DND-41 (cell line): ENCODE results near the gene TMED1.

ENCODE experiments used
- ATAC-seq: fragments of 200-7000 bp; cut with Tn5 transposase; 3 replicates; pipeline ENCODE4 v1.9.1; 2021; ENCODE audit warnings: low read depth; ENCODE audit not compliant: insufficient read depth
- DNase-seq: peaks from one replicate; pipeline ENCODE4 v3.0.0-alpha.2; 2020
- H2AFZ ChIP-seq: 2 replicates; pipeline ENCODE4 v1.6.0; 2012; ENCODE audit warnings: low read depth, low read length
- H3K27ac ChIP-seq: 2 replicates; pipeline ENCODE4 v1.5.1; 2012; ENCODE audit warnings: low read length, inconsistent platforms
- H3K27me3 ChIP-seq: fragments of 200-600 bp; sonication (generic); 2 replicates; pipeline ENCODE4 v1.6.0; 2012; ENCODE audit warnings: low read length, mild to moderate bottlenecking, inconsistent platforms; ENCODE audit not compliant: insufficient read depth, poor library complexity
- H3K36me3 ChIP-seq: 2 replicates; pipeline ENCODE4 v1.5.1; 2012; ENCODE audit warnings: low read length, inconsistent platforms; ENCODE audit not compliant: insufficient read depth
- H3K4me1 ChIP-seq: 2 replicates; pipeline ENCODE4 v1.5.1; 2012; ENCODE audit warnings: mild to moderate bottlenecking, low read length; ENCODE audit not compliant: insufficient read depth
- H3K4me2 ChIP-seq: 2 replicates; pipeline ENCODE4 v1.6.0; 2012; ENCODE audit warnings: mild to moderate bottlenecking, moderate library complexity, low read length, inconsistent platforms; ENCODE audit not compliant: insufficient read depth
- H3K4me3 ChIP-seq, 2 experiments: fragments of 200-600 bp in 1 of 2; shearing (Covaris generic) in 1 of 2; 2 replicates each; pipeline ENCODE4 v1.5.1; 2012 to 2016; ENCODE audit warnings: inconsistent platforms in 2 of 2, low read length in 2 of 2, mild to moderate bottlenecking in 2 of 2, low read depth in 1 of 2, moderate library complexity in 1 of 2
- H3K79me2 ChIP-seq: 2 replicates; pipeline ENCODE4 v1.6.0; 2012; ENCODE audit warnings: low read length, inconsistent platforms; ENCODE audit not compliant: insufficient read depth
- H3K9ac ChIP-seq: 2 replicates; pipeline ENCODE4 v1.6.0; 2012; ENCODE audit warnings: low read depth, mild to moderate bottlenecking, inconsistent platforms, low read length, moderate library complexity
- H3K9me3 ChIP-seq: 2 replicates; pipeline ENCODE4 v1.5.1; 2012; ENCODE audit warnings: low read length, moderate library complexity, mild to moderate bottlenecking, inconsistent platforms; ENCODE audit not compliant: insufficient read depth, severe bottlenecking
- H4K20me1 ChIP-seq: 2 replicates; pipeline ENCODE4 v1.6.0; 2012; ENCODE audit warnings: low read length; ENCODE audit not compliant: insufficient read depth
- CTCF ChIP-seq: IDR thresholded peaks from 2 replicates; pipeline ENCODE4 v1.5.1; 2012; ENCODE audit warnings: borderline replicate concordance, low read length, moderate library complexity, mild to moderate bottlenecking; ENCODE audit not compliant: poor library complexity, severe bottlenecking; ENCODE audit errors: extremely low read depth
- EZH2 ChIP-seq: IDR thresholded peaks from 3 replicates; pipeline ENCODE4 v1.6.1; 2012; ENCODE audit warnings: borderline replicate concordance, low read depth, mild to moderate bottlenecking, moderate library complexity, low read length, inconsistent platforms; ENCODE audit not compliant: severe bottlenecking

TMED1 gene

GRCh38 chr19:10828981-10829821 is 6.8 kb downstream of the TMED1 start:
- DNase-seq = no peak
- H3K4me1 ChIP-seq = no peaks in the 10 kb centered on the region
- H3K36me3 ChIP-seq = peaks cover 86% of the 10 kb centered on the region
- peaks cover 18% of the 10 kb centered on the region for H4K20me1 ChIP-seq
- H3K9me3 ChIP-seq = no peaks in the 10 kb centered on the region
- no peaks in the 10 kb centered on the region for H3K79me2 ChIP-seq
- no peaks in the 10 kb centered on the region for H3K27me3 ChIP-seq
- H3K4me3 ChIP-seq = no peak overlapping the region
- TF ChIP-seq EZH2 = no peak
- TF ChIP-seq CTCF = peak; percentile 35
- H3K9ac ChIP-seq = no peak overlapping the region
- H3K4me2 ChIP-seq = no peak overlapping the region
- peak; percentile 44; the same call in 2 of the 3 replicates for ATAC-seq
- H3K27ac ChIP-seq = no peak overlapping the region
- H2AFZ ChIP-seq = no peak overlapping the region

- Histone ChIP-seq H3K79me2 (no peaks in the 10 kb centered on the region), H3K9me3 (no peaks in the 10 kb centered on the region), H3K9ac (no peak overlapping the region), H3K4me2 (no peak overlapping the region), H4K20me1 (peaks cover 11% of the 10 kb centered on the region; the same call in 1 of the 2 replicates), H3K4me1 (no peaks in the 10 kb centered on the region), H2AFZ (no peak overlapping the region), H3K27me3 (no peaks in the 10 kb centered on the region), H3K36me3 (peaks cover 78% of the 10 kb centered on the region), H3K4me3 (no peak overlapping the region), H3K27ac (no peak overlapping the region)
- ATAC-seq (no peak), DNase-seq (no peak)
- TF ChIP-seq CTCF (no peak), EZH2 (no peak)
These were observed 9.2 kb downstream of the TMED1 start for GRCh38 chr19:10826846-10827245.

- H3K4me1 ChIP-seq = no peaks in the 10 kb centered on the region
- peaks cover 11% of the 10 kb centered on the region; the same call in 1 of the 2 replicates for H4K20me1 ChIP-seq
- DNase-seq = no peak
- H3K9ac ChIP-seq = no peak overlapping the region
- no peak overlapping the region for H3K4me3 ChIP-seq
- H3K27ac ChIP-seq = no peak overlapping the region
- no peak overlapping the region for H3K4me2 ChIP-seq
- no peak overlapping the region for H2AFZ ChIP-seq
- ATAC-seq = no peak
- no peaks in the 10 kb centered on the region for H3K27me3 ChIP-seq
- no peaks in the 10 kb centered on the region for H3K79me2 ChIP-seq
- peaks cover 78% of the 10 kb centered on the region for H3K36me3 ChIP-seq
- H3K9me3 ChIP-seq = no peaks in the 10 kb centered on the region
- TF ChIP-seq EZH2 = no peak
- no peak for TF ChIP-seq CTCF
These were observed 9.8 kb downstream of the TMED1 start for GRCh38 chr19:10826231-10826630.
